Measurements from ENCODE around the gene FOXP1.

FOXP1 gene

GRCh38 chr3:71490692-71491091, 92.8 kb downstream of the FOXP1 start:
- H3K4me3 ChIP-seq (ENCODE audit: low read length): no peak overlapping the region
- no peak overlapping the region for H3K4me2 ChIP-seq (ENCODE audit: low read length)
- peaks cover 84% of the 10 kb centered on the region for H3K79me2 ChIP-seq (ENCODE audit: control insufficient read depth, low read length)
- H3K36me3 ChIP-seq (ENCODE audit: control insufficient read depth, low read length): peaks cover 72% of the 10 kb centered on the region
- no peaks in the 10 kb centered on the region for H3K9me2 ChIP-seq (replicated peaks; ENCODE audit: control insufficient read depth, low read length)
- no peak overlapping the region for H3K27ac ChIP-seq (ENCODE audit: low read depth, low read length)
- TF ChIP-seq EZH2phosphoT487 (IDR thresholded peaks at IDR 0.05; ENCODE audit: borderline replicate concordance, low read length): no peak
- TF ChIP-seq CTCF (IDR thresholded peaks at IDR 0.05; ENCODE audit: low read depth, low read length, poor library complexity, severe bottlenecking): no peak
- no peaks in the 10 kb centered on the region for H3F3A ChIP-seq (ENCODE audit: control insufficient read depth, insufficient read depth)
- H3K9me3 ChIP-seq (ENCODE audit: control insufficient read depth, insufficient read depth, low read length): 0 out of 2 replicates have a peak, but pooled peaks cover 3% of the 10 kb centered on the region
- peaks cover 38% of the 10 kb centered on the region for H3K4me1 ChIP-seq (ENCODE audit: control insufficient read depth, low read length)
- H3K27me3 ChIP-seq (ENCODE audit: control insufficient read depth, low read length): no peaks in the 10 kb centered on the region
- no peaks in the 10 kb centered on the region for H4K20me1 ChIP-seq (ENCODE audit: control insufficient read depth, insufficient read depth, low read depth, low read length)

GRCh38 chr3:71489315-71489761, 94.2 kb downstream of the FOXP1 start:
- TF ChIP-seq EZH2phosphoT487 (IDR thresholded peaks at IDR 0.05; ENCODE audit: borderline replicate concordance, low read length) (no peak), CTCF (IDR thresholded peaks at IDR 0.05; ENCODE audit: low read depth, low read length, poor library complexity, severe bottlenecking) (no peak)
- Histone ChIP-seq H3K4me2 (ENCODE audit: low read length) (no peak overlapping the region), H3K9me2 (replicated peaks; ENCODE audit: control insufficient read depth, low read length) (no peaks in the 10 kb centered on the region), H3K4me3 (ENCODE audit: low read length) (no peak overlapping the region), H3K79me2 (ENCODE audit: control insufficient read depth, low read length) (peaks cover 84% of the 10 kb centered on the region), H4K20me1 (ENCODE audit: control insufficient read depth, insufficient read depth, low read depth, low read length) (no peaks in the 10 kb centered on the region), H3F3A (ENCODE audit: control insufficient read depth, insufficient read depth) (no peaks in the 10 kb centered on the region), H3K36me3 (ENCODE audit: control insufficient read depth, low read length) (peaks cover 67% of the 10 kb centered on the region), H3K9me3 (ENCODE audit: control insufficient read depth, insufficient read depth, low read length) (0 out of 2 replicates have a peak, but pooled peaks cover 3% of the 10 kb centered on the region), H3K27ac (ENCODE audit: low read depth, low read length) (no peak overlapping the region), H3K4me1 (ENCODE audit: control insufficient read depth, low read length) (peaks cover 47% of the 10 kb centered on the region), H3K27me3 (ENCODE audit: control insufficient read depth, low read length) (no peaks in the 10 kb centered on the region)

GRCh38 chr3:71488882-71489281, 94.6 kb downstream of the FOXP1 start:
- H3K9me2 ChIP-seq (replicated peaks; ENCODE audit: control insufficient read depth, low read length): no peaks in the 10 kb centered on the region
- H3F3A ChIP-seq (ENCODE audit: control insufficient read depth, insufficient read depth): no peaks in the 10 kb centered on the region
- no peaks in the 10 kb centered on the region for H4K20me1 ChIP-seq (ENCODE audit: control insufficient read depth, insufficient read depth, low read depth, low read length)
- TF ChIP-seq CTCF (IDR thresholded peaks at IDR 0.05; ENCODE audit: low read depth, low read length, poor library complexity, severe bottlenecking) (no peak), EZH2phosphoT487 (IDR thresholded peaks at IDR 0.05; ENCODE audit: borderline replicate concordance, low read length) (no peak)
- H3K36me3 ChIP-seq (ENCODE audit: control insufficient read depth, low read length): peaks cover 65% of the 10 kb centered on the region
- no peak overlapping the region for H3K4me3 ChIP-seq (ENCODE audit: low read length)
- H3K27ac ChIP-seq (ENCODE audit: low read depth, low read length): no peak overlapping the region
- H3K4me2 ChIP-seq (ENCODE audit: low read length): no peak overlapping the region
- H3K79me2 ChIP-seq (ENCODE audit: control insufficient read depth, low read length): peaks cover 84% of the 10 kb centered on the region
- no peaks in the 10 kb centered on the region for H3K27me3 ChIP-seq (ENCODE audit: control insufficient read depth, low read length)
- H3K4me1 ChIP-seq (ENCODE audit: control insufficient read depth, low read length): peaks cover 52% of the 10 kb centered on the region
- 0 out of 2 replicates have a peak, but pooled peaks cover 3% of the 10 kb centered on the region for H3K9me3 ChIP-seq (ENCODE audit: control insufficient read depth, insufficient read depth, low read length)
